ENCODE data around the gene CYTH3. TPM values are rescaled to one million over a fixed set of nuclear protein-coding genes. Genes with fewer than 3 reads are reported as not detected.
"Not testable (repeated sequence)": the region's sequence is repeated elsewhere in the genome, so short reads cannot be mapped to it uniquely, and the experiment has no call there.

Gene CYTH3
- total RNA-seq, 4 donors from 2014 or later: 41.0 to 75.5 (median 56.7) TPM

- WGBS, 2 donors: 83 to 94% methylated on average over 4 of the region's 4 CpGs
- no peak for DNase-seq
- no peaks in the 10 kb centered on the region for H3K27me3 ChIP-seq
- no peaks in the 10 kb centered on the region for H3K36me3 ChIP-seq
- no peak for TF ChIP-seq CTCF (IDR thresholded peaks at IDR 0.05)
- no peak for TF ChIP-seq POLR2A (IDR thresholded peaks at IDR 0.05)
- no peak overlapping the region for H3K4me3 ChIP-seq (replicated peaks in 1 of 3)
- intact Hi-C loops (cut with DNase I): no loop called here
- H3K27ac ChIP-seq: no peak overlapping the region
- H3K4me1 ChIP-seq: no peaks in the 10 kb centered on the region
- H3K9me3 ChIP-seq: no peaks in the 10 kb centered on the region
These were observed 27.4 kb upstream of the CYTH3 start for GRCh38 chr7:6299774-6300173.

- H3K9me3 ChIP-seq: no peaks in the 10 kb centered on the region
- no peaks in the 10 kb centered on the region for H3K4me1 ChIP-seq
- H3K27ac ChIP-seq: no peak overlapping the region
- 63 to 75% methylated on average over 6 of the region's 6 CpGs for WGBS, 2 donors
- no peaks in the 10 kb centered on the region for H3K36me3 ChIP-seq
- TF ChIP-seq POLR2A (IDR thresholded peaks at IDR 0.05) (no peak), CTCF (IDR thresholded peaks at IDR 0.05) (no peak)
- intact Hi-C loops (cut with DNase I): no loop called here
- H3K27me3 ChIP-seq: no peaks in the 10 kb centered on the region
- no peak for DNase-seq
- H3K4me3 ChIP-seq (replicated peaks in 1 of 3): no peak overlapping the region
These were observed 22.4 kb upstream of the CYTH3 start for GRCh38 chr7:6294839-6295238.

GRCh38 chr7:6293202-6293601 lies 20.8 kb upstream of the CYTH3 start:
- Histone ChIP-seq H3K9me3 (no peaks in the 10 kb centered on the region), H3K27me3 (no peaks in the 10 kb centered on the region), H3K4me3 (replicated peaks in 1 of 3) (no peak overlapping the region), H3K4me1 (no peaks in the 10 kb centered on the region), H3K36me3 (no peaks in the 10 kb centered on the region), H3K27ac (no peak overlapping the region)
- TF ChIP-seq POLR2A (IDR thresholded peaks at IDR 0.05): no peak
- no peak for TF ChIP-seq CTCF (IDR thresholded peaks at IDR 0.05)
- intact Hi-C loops (cut with DNase I): no loop called here
- no peak for DNase-seq
- 76 to 89% methylated on average over 3 of the region's 3 CpGs for WGBS, 2 donors

GRCh38 chr7:6291941-6292340 lies 19.5 kb upstream of the CYTH3 start:
- intact Hi-C loops (cut with DNase I): not testable (repeated sequence)

GRCh38 chr7:6291531-6291930 lies 19.1 kb upstream of the CYTH3 start:
- H3K27me3 ChIP-seq: no peaks in the 10 kb centered on the region
- no peak for DNase-seq
- H3K4me3 ChIP-seq (replicated peaks in 1 of 3): no peak overlapping the region
- H3K27ac ChIP-seq: no peak overlapping the region
- intact Hi-C loops (cut with DNase I): no loop called here
- 89 to 97% methylated on average over 5 of the region's 5 CpGs for WGBS, 2 donors
- H3K9me3 ChIP-seq: no peaks in the 10 kb centered on the region
- no peaks in the 10 kb centered on the region for H3K36me3 ChIP-seq
- no peaks in the 10 kb centered on the region for H3K4me1 ChIP-seq
- TF ChIP-seq CTCF (IDR thresholded peaks at IDR 0.05) (no peak), POLR2A (IDR thresholded peaks at IDR 0.05) (no peak)

More at GRCh38 chr7:6291941-6292340, 19.5 kb upstream of the CYTH3 start:
- WGBS, 2 donors: 88 to 90% methylated on average over 12 of the region's 12 CpGs
- H3K9me3 ChIP-seq; H3K36me3 ChIP-seq; H3K27ac ChIP-seq; DNase-seq; H3K4me1 ChIP-seq; H3K27me3 ChIP-seq; H3K4me3 ChIP-seq (replicated peaks in 1 of 3): not testable (repeated sequence)

GRCh38 chr7:6290319-6290741 lies 17.9 kb upstream of the CYTH3 start:
- Histone ChIP-seq H3K4me1 (no peaks in the 10 kb centered on the region), H3K27ac (peak overlapping the region; percentile 16 to 48 (median 36)), H3K4me3 (replicated peaks in 1 of 3) (no peak overlapping the region), H3K9me3 (no peaks in the 10 kb centered on the region), H3K36me3 (no peaks in the 10 kb centered on the region), H3K27me3 (no peaks in the 10 kb centered on the region)
- intact Hi-C loops (cut with DNase I): no loop called here
- 66 to 75% methylated on average over 8 to 9 of the region's 9 CpGs for WGBS, 2 donors
- TF ChIP-seq CTCF (IDR thresholded peaks at IDR 0.05) (no peak), POLR2A (IDR thresholded peaks at IDR 0.05) (no peak)
- peak; percentile 73 to 79 for DNase-seq
